SK-N-SH (cell line): ENCODE results near the gene RPL29. TPM values are rescaled to one million over a fixed set of nuclear protein-coding genes. Genes with fewer than 3 reads are reported as not detected.

ENCODE experiments used
- CTCF ChIA-PET: fragments of 300-600, 350-600 bp; formaldehyde crosslinking; extraction: SDS; loops from one replicate; lab custom pipeline; 2021; lab: Yijun Ruan, JAX
- POLR2A ChIA-PET: fragments of 350-600 bp; sonication (Branson Sonifier 250); formaldehyde crosslinking; extraction: SDS; loops from one replicate; lab custom pipeline; 2020; ENCODE audit warnings: antibody characterized with exemption, inconsistent platforms; lab: Yijun Ruan, JAX
- DNase-seq: peaks from one replicate; pipeline ENCODE4 v3.0.0; 2012
- H2AFZ ChIP-seq: fragments of 200-600 bp; sonication (generic); 2 replicates; pipeline ENCODE4 v1.8.1; 2016; ENCODE audit warnings: antibody characterized with exemption, mild to moderate bottlenecking, low read depth
- H3F3A ChIP-seq: fragments of 200-600 bp; sonication (generic); replicated peaks from 2 replicates; pipeline ENCODE3; 2016; ENCODE audit warnings: antibody characterized with exemption, mild to moderate bottlenecking; ENCODE audit not compliant: insufficient read depth
- H3K27ac ChIP-seq, 2 experiments: fragments of 200-500 bp in 1 of 2; fragments of 200-600 bp in 1 of 2; sonication (Bioruptor generic) in 1 of 2; sonication (generic), shearing (Covaris generic) in 1 of 2; 2 replicates each; pipeline versions ENCODE4 v1.5.1 to v1.6.1; 2014 to 2016; ENCODE audit warnings: low read depth in 2 of 2, inconsistent platforms in 1 of 2, low read length in 1 of 2, mild to moderate bottlenecking in 1 of 2, mixed read lengths in 1 of 2
- H3K27me3 ChIP-seq: fragments of 200-600 bp; sonication (generic), shearing (Covaris generic); 2 replicates; pipeline ENCODE4 v1.6.1; 2016; ENCODE audit warnings: mixed run types; ENCODE audit not compliant: insufficient read depth
- H3K36me3 ChIP-seq, 2 experiments: fragments of 200-500 bp in 1 of 2; fragments of 200-600 bp in 1 of 2; sonication (Bioruptor generic) in 1 of 2; sonication (generic) in 1 of 2; replicated peaks in 1 of 2; 2 replicates each; pipeline versions ENCODE3 to v1.5.1; 2014 to 2016; ENCODE audit warnings: low read length in 1 of 2, mild to moderate bottlenecking in 1 of 2; ENCODE audit not compliant: insufficient read depth in 2 of 2, control insufficient read depth in 1 of 2
- H3K4me1 ChIP-seq, 2 experiments: fragments of 200-500 bp in 1 of 2; fragments of 200-600 bp in 1 of 2; sonication (Bioruptor generic) in 1 of 2; sonication (generic), shearing (Covaris generic) in 1 of 2; 2 replicates each; pipeline versions ENCODE4 v1.5.1 to v1.6.1; 2014 to 2016; ENCODE audit warnings: low read depth in 1 of 2, low read length in 1 of 2, mixed run types in 1 of 2; ENCODE audit not compliant: insufficient read depth in 2 of 2, control insufficient read depth in 1 of 2
- H3K4me2 ChIP-seq: fragments of 200-600 bp; sonication (generic), shearing (Covaris generic); 2 replicates; pipeline ENCODE4 v1.6.1; 2017; ENCODE audit warnings: mixed run types
- H3K4me3 ChIP-seq, 2 experiments: fragments of 200-500 bp in 1 of 2; fragments of 200-600 bp in 1 of 2; sonication (Bioruptor generic) in 1 of 2; sonication (generic), shearing (Covaris generic) in 1 of 2; 2 replicates each; pipeline versions ENCODE4 v1.5.1 to v1.8.1; 2014 to 2016; ENCODE audit warnings: low read depth in 2 of 2, inconsistent platforms in 1 of 2, low read length in 1 of 2, mild to moderate bottlenecking in 1 of 2, mixed read lengths in 1 of 2, moderate library complexity in 1 of 2
- H3K79me2 ChIP-seq: fragments of 200-600 bp; sonication (generic); 2 replicates; pipeline ENCODE4 v1.8.1; 2017; ENCODE audit warnings: mild to moderate bottlenecking; ENCODE audit not compliant: insufficient read depth
- H3K9ac ChIP-seq: fragments of 200-600 bp; sonication (generic); 2 replicates; pipeline ENCODE4 v1.6.1; 2017; ENCODE audit warnings: mixed run types
- H3K9me2 ChIP-seq: fragments of 200-600 bp; sonication (generic); 2 replicates; pipeline ENCODE4 v1.6.1; 2017; ENCODE audit warnings: mixed run types
- H3K9me3 ChIP-seq: fragments of 200-600 bp; sonication (generic); 2 replicates; pipeline ENCODE4 v1.6.1; 2017; ENCODE audit warnings: mixed run types, mild to moderate bottlenecking, moderate library complexity
- H4K20me1 ChIP-seq: fragments of 200-600 bp; sonication (generic); 2 replicates; pipeline ENCODE4 v1.6.1; 2017; ENCODE audit warnings: mild to moderate bottlenecking, mixed run types; ENCODE audit not compliant: insufficient read depth
- CHD2 ChIP-seq: fragments of 150-350 bp; IDR thresholded peaks from 2 replicates; pipeline ENCODE4 v1.6.1; 2018; ENCODE audit warnings: low read length; ENCODE audit not compliant: partially characterized antibody
- EZH2phosphoT487 ChIP-seq: fragments of 200-600 bp; sonication (generic); IDR thresholded peaks from 2 replicates; pipeline ENCODE4 v1.6.1; 2017; ENCODE audit warnings: low read depth, mixed run types, mild to moderate bottlenecking, antibody characterized with exemption, moderate library complexity, borderline replicate concordance
- FOXJ3 ChIP-seq: sonication (generic); formaldehyde crosslinking; IDR thresholded peaks from 2 replicates; pipeline ENCODE4 v1.5.1; 2020; ENCODE audit warnings: mild to moderate bottlenecking, missing genetic modification reagents
- GABPA ChIP-seq: IDR thresholded peaks from 2 replicates; pipeline ENCODE4 v1.4.0; 2012; ENCODE audit warnings: low read depth, mild to moderate bottlenecking
- GATA2 ChIP-seq: sonication (generic); formaldehyde crosslinking; IDR thresholded peaks from 2 replicates; pipeline ENCODE4 v1.5.0; 2020; ENCODE audit warnings: mild to moderate bottlenecking, missing genetic modification reagents
- MXI1 ChIP-seq: IDR thresholded peaks from 2 replicates; pipeline ENCODE4 v1.6.1; 2012; ENCODE audit warnings: mild to moderate bottlenecking, low read depth, low read length, improper control_type of control experiment
- NRF1 ChIP-seq: IDR thresholded peaks from 2 replicates; pipeline ENCODE4 v1.6.1; 2012; ENCODE audit warnings: low read depth, mild to moderate bottlenecking, low read length
- RAD21 ChIP-seq: IDR thresholded peaks from 2 replicates; pipeline ENCODE4 v1.6.1; 2012; ENCODE audit warnings: mild to moderate bottlenecking, low read length
- RCOR1 ChIP-seq: fragments of 150-350 bp; IDR thresholded peaks from 2 replicates; pipeline ENCODE4 v1.6.1; 2017; ENCODE audit warnings: antibody characterized with exemption, low read length
- RXRA ChIP-seq: IDR thresholded peaks from 2 replicates; pipeline ENCODE4 v1.4.0; 2012; ENCODE audit warnings: low read depth, mild to moderate bottlenecking, borderline replicate concordance
- SIN3A ChIP-seq: IDR thresholded peaks from 2 replicates; pipeline ENCODE4 v1.6.1; 2012; ENCODE audit warnings: low read depth, mild to moderate bottlenecking, low read length, moderate library complexity, borderline replicate concordance
- TAF1 ChIP-seq: IDR thresholded peaks from 2 replicates; pipeline ENCODE4 v1.6.1; 2012; ENCODE audit warnings: low read depth, mild to moderate bottlenecking, low read length, moderate library complexity, borderline replicate concordance
- TEAD4 ChIP-seq: IDR thresholded peaks from 2 replicates; pipeline ENCODE4 v1.4.0; 2012; ENCODE audit warnings: mild to moderate bottlenecking, borderline replicate concordance; ENCODE audit not compliant: insufficient read depth
- YY1 ChIP-seq: IDR thresholded peaks from 2 replicates; pipeline ENCODE4 v1.4.0; 2012; ENCODE audit warnings: low read depth, mild to moderate bottlenecking
- WGBS: methylation state at CpG from one replicate; pipeline ENCODE4 v1.1.6; 2017; ENCODE audit warnings: low lambda C conversion rate; 5-methylcytosine and 5-hydroxymethylcytosine counted together
- polyA plus RNA-seq, 3 experiments: library from polyadenylated mRNA; depleted of rRNA; stranded (reverse); fragments of >200 nt; gene quantifications; 2 replicates each; pipeline ENCODE4 v1.2.3, GENCODE V29; 2012
- TF ChIP-seq, protein P1 (sequence below): IDR thresholded peaks from 2 replicates; pipeline ENCODE4 v1.4.0; 2012; ENCODE audit warnings: low read depth, borderline replicate concordance
- TF ChIP-seq, protein P2 (sequence below): fragments of 150-350 bp; IDR thresholded peaks from 2 replicates; pipeline ENCODE4 v1.6.1; 2016; ENCODE audit warnings: mild to moderate bottlenecking, low read depth, low read length
- TF ChIP-seq, protein P3 (sequence below): IDR thresholded peaks from 2 replicates; pipeline ENCODE4 v1.4.0; 2012; ENCODE audit warnings: low read depth, borderline replicate concordance
- TF ChIP-seq, protein P4 (sequence below): IDR thresholded peaks from 2 replicates; pipeline ENCODE4 v1.6.1; 2012; ENCODE audit warnings: mild to moderate bottlenecking, low read depth, low read length, moderate library complexity
- TF ChIP-seq, protein P5 (sequence below): fragments of 200-600 bp; sonication (generic); IDR thresholded peaks from 2 replicates; pipeline ENCODE4 v1.6.1; 2017; ENCODE audit warnings: antibody characterized with exemption, mild to moderate bottlenecking, moderate library complexity
- TF ChIP-seq, protein P6 (sequence below): IDR thresholded peaks from 2 replicates; pipeline ENCODE4 v1.4.0; 2012; ENCODE audit warnings: low read depth

RPL29 gene
- polyA plus RNA-seq, 1 of the 3 experiments (the other 2 are of a cell fraction) = 3,173 TPM

DNA sequence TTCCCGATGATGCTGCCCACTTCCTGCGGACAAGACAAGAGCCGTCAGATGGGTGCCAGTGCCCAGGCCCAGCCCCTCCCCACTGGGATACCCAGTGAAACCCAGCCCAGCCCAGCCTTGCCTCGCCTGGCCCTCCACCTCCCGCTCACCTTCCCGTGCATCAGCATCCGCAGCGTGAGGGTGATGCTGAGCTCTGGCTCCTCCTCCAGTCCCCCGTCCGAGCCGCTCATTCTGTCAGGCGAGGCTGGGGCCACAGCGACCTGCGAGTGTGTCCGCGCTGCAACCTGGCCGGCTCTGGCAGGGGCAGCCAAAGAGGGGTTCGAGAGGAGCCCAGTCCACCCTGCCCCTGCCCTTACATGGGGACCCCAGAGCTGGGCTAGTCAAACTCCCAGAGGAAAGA, 34.7 kb downstream of the RPL29 start:
- Histone ChIP-seq H3K4me3 (no peak overlapping the region), H3K79me2 (peaks cover 22% of the 10 kb centered on the region; the same call in 1 of the 2 replicates), H3K9me2 (no peaks in the 10 kb centered on the region), H3K9me3 (no peaks in the 10 kb centered on the region), H3K27ac (no peak overlapping the region), H3K9ac (no peak overlapping the region), H3K4me1 (peaks cover 4 to 36% of the 10 kb centered on the region in 2 experiments; a peak in 2 of 4 replicates), H2AFZ (no peak overlapping the region), H4K20me1 (0 out of 2 replicates have a peak, but pooled peaks cover 4% of the 10 kb centered on the region), H3F3A (no peaks in the 10 kb centered on the region), H3K4me2 (no peak overlapping the region), H3K27me3 (no peaks in the 10 kb centered on the region), H3K36me3 (peaks cover 5 to 42% of the 10 kb centered on the region in 2 experiments)
- no peak for DNase-seq
- TF ChIP-seq, protein P1, sequence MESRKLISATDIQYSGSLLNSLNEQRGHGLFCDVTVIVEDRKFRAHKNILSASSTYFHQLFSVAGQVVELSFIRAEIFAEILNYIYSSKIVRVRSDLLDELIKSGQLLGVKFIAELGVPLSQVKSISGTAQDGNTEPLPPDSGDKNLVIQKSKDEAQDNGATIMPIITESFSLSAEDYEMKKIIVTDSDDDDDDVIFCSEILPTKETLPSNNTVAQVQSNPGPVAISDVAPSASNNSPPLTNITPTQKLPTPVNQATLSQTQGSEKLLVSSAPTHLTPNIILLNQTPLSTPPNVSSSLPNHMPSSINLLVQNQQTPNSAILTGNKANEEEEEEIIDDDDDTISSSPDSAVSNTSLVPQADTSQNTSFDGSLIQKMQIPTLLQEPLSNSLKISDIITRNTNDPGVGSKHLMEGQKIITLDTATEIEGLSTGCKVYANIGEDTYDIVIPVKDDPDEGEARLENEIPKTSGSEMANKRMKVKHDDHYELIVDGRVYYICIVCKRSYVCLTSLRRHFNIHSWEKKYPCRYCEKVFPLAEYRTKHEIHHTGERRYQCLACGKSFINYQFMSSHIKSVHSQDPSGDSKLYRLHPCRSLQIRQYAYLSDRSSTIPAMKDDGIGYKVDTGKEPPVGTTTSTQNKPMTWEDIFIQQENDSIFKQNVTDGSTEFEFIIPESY = no peak
- TF ChIP-seq TAF1 (no peak), SIN3A (no peak), FOXJ3 (no peak), GABPA (no peak), RXRA (no peak), NRF1 (no peak), CHD2 (no peak), RCOR1 (no peak), EZH2phosphoT487 (no peak), TEAD4 (no peak), MXI1 (no peak), GATA2 (no peak), YY1 (no peak), RAD21 (no peak)
- TF ChIP-seq, protein P2, sequence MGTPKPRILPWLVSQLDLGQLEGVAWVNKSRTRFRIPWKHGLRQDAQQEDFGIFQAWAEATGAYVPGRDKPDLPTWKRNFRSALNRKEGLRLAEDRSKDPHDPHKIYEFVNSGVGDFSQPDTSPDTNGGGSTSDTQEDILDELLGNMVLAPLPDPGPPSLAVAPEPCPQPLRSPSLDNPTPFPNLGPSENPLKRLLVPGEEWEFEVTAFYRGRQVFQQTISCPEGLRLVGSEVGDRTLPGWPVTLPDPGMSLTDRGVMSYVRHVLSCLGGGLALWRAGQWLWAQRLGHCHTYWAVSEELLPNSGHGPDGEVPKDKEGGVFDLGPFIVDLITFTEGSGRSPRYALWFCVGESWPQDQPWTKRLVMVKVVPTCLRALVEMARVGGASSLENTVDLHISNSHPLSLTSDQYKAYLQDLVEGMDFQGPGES = no peak
- TF ChIP-seq, protein P3, sequence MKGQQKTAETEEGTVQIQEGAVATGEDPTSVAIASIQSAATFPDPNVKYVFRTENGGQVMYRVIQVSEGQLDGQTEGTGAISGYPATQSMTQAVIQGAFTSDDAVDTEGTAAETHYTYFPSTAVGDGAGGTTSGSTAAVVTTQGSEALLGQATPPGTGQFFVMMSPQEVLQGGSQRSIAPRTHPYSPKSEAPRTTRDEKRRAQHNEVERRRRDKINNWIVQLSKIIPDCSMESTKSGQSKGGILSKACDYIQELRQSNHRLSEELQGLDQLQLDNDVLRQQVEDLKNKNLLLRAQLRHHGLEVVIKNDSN = no peak
- TF ChIP-seq, protein P4, sequence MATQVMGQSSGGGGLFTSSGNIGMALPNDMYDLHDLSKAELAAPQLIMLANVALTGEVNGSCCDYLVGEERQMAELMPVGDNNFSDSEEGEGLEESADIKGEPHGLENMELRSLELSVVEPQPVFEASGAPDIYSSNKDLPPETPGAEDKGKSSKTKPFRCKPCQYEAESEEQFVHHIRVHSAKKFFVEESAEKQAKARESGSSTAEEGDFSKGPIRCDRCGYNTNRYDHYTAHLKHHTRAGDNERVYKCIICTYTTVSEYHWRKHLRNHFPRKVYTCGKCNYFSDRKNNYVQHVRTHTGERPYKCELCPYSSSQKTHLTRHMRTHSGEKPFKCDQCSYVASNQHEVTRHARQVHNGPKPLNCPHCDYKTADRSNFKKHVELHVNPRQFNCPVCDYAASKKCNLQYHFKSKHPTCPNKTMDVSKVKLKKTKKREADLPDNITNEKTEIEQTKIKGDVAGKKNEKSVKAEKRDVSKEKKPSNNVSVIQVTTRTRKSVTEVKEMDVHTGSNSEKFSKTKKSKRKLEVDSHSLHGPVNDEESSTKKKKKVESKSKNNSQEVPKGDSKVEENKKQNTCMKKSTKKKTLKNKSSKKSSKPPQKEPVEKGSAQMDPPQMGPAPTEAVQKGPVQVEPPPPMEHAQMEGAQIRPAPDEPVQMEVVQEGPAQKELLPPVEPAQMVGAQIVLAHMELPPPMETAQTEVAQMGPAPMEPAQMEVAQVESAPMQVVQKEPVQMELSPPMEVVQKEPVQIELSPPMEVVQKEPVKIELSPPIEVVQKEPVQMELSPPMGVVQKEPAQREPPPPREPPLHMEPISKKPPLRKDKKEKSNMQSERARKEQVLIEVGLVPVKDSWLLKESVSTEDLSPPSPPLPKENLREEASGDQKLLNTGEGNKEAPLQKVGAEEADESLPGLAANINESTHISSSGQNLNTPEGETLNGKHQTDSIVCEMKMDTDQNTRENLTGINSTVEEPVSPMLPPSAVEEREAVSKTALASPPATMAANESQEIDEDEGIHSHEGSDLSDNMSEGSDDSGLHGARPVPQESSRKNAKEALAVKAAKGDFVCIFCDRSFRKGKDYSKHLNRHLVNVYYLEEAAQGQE = no peak
- TF ChIP-seq, protein P5, sequence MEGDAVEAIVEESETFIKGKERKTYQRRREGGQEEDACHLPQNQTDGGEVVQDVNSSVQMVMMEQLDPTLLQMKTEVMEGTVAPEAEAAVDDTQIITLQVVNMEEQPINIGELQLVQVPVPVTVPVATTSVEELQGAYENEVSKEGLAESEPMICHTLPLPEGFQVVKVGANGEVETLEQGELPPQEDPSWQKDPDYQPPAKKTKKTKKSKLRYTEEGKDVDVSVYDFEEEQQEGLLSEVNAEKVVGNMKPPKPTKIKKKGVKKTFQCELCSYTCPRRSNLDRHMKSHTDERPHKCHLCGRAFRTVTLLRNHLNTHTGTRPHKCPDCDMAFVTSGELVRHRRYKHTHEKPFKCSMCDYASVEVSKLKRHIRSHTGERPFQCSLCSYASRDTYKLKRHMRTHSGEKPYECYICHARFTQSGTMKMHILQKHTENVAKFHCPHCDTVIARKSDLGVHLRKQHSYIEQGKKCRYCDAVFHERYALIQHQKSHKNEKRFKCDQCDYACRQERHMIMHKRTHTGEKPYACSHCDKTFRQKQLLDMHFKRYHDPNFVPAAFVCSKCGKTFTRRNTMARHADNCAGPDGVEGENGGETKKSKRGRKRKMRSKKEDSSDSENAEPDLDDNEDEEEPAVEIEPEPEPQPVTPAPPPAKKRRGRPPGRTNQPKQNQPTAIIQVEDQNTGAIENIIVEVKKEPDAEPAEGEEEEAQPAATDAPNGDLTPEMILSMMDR = no peak
- TF ChIP-seq, protein P6, sequence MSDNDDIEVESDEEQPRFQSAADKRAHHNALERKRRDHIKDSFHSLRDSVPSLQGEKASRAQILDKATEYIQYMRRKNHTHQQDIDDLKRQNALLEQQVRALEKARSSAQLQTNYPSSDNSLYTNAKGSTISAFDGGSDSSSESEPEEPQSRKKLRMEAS = no peak
- WGBS = 96% methylated on average over 14 of the region's 18 CpGs
- ChIA-PET CTCF (interaction anchor here (0.6 to 10.7 kb wide), 3 partner anchors 13 to 423 kb away, joined by 3 to 84 read pairs (median 21); partner anchors contain the start of genes ABHD14A, ABHD14B, PARP3 and RRP9), POLR2A (no interaction called here)
